Choroid plexus epithelial cell (primary cell): ENCODE measurements around the gene KHSRP.

Source experiments
- DNase-seq: peaks from one replicate; pipeline ENCODE4 v3.0.0-alpha.2; 2010; ENCODE audit warnings: low read depth
- H3K4me3 ChIP-seq: 2 replicates; pipeline ENCODE4 v1.5.1; 2011; ENCODE audit warnings: low read depth, mild to moderate bottlenecking, control low read depth, low read length, moderate library complexity
- TF ChIP-seq, protein P1 (sequence below): conservative IDR thresholded peaks from 2 replicates; pipeline ENCODE4 v1.5.1; 2011; ENCODE audit warnings: low read depth, mild to moderate bottlenecking, control low read depth, inconsistent platforms, low read length, moderate library complexity

KHSRP gene

DNA sequence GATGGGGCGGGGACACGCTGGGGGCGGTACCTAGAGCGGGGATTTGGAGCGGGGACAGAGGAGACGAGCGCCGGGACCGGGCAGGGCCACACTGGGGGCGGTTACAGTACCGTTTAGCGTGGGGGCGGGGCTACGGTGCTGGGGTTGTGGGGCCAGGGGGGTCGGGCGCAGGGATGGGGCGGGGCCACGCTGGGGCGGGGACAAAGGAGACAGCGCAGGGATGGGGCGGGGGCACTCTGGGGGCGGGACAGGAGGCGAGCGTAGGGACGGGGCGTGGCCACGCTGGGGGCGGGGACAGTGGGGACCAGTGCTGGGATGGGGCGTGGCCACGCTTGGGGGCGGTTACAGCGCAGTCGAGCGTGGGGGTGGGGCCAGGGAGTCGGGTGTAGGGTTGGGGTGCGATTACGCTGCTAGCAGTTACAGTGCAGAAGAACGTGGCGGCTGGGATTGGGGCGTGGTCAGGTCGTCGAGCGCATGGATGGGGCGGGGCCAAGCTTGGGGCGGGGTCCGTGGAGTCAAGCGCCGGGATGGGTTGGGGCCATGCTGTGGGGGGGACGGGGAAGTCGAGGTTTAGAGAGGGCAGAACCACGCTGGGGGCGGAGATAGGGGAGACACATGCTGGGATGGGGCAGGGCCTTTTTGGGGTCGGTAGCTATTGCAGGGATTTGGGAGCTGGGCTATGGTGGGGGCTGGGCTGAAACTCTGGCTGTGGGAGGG, 51.4 kb downstream of the KHSRP start:
- H3K4me3 ChIP-seq = peak overlapping the region; percentile 93
- peak; percentile 99 for DNase-seq
- TF ChIP-seq, protein P1, sequence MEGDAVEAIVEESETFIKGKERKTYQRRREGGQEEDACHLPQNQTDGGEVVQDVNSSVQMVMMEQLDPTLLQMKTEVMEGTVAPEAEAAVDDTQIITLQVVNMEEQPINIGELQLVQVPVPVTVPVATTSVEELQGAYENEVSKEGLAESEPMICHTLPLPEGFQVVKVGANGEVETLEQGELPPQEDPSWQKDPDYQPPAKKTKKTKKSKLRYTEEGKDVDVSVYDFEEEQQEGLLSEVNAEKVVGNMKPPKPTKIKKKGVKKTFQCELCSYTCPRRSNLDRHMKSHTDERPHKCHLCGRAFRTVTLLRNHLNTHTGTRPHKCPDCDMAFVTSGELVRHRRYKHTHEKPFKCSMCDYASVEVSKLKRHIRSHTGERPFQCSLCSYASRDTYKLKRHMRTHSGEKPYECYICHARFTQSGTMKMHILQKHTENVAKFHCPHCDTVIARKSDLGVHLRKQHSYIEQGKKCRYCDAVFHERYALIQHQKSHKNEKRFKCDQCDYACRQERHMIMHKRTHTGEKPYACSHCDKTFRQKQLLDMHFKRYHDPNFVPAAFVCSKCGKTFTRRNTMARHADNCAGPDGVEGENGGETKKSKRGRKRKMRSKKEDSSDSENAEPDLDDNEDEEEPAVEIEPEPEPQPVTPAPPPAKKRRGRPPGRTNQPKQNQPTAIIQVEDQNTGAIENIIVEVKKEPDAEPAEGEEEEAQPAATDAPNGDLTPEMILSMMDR = no peak

DNA sequence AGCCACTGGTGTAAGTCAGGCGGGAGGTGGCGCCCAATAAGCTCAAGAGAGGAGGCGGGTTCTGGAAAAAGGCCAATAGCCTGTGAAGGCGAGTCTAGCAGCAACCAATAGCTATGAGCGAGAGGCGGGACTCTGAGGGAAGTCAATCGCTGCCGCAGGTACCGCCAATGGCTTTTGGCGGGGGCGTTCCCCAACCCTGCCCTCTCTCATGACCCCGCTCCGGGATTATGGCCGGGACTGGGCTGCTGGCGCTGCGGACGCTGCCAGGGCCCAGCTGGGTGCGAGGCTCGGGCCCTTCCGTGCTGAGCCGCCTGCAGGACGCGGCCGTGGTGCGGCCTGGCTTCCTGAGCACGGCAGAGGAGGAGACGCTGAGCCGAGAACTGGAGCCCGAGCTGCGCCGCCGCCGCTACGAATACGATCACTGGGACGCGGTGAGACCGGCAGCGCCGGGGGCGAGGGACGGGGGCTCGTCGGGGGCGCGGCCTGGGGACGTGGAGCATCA, 52.0 kb downstream of the KHSRP start, which contains the start of gene ALKBH7:
Gene ALKBH7 (plus strand): TSS at position 201 of the 502 bp plus-strand sequence. CDS start 27 bp downstream, at position 228.
- H3K4me3 ChIP-seq = peak within 1 kb of the TSS; percentile 93
- TF ChIP-seq, protein P1 = peak; percentile 8
- DNase-seq = peak; percentile 100

DNA sequence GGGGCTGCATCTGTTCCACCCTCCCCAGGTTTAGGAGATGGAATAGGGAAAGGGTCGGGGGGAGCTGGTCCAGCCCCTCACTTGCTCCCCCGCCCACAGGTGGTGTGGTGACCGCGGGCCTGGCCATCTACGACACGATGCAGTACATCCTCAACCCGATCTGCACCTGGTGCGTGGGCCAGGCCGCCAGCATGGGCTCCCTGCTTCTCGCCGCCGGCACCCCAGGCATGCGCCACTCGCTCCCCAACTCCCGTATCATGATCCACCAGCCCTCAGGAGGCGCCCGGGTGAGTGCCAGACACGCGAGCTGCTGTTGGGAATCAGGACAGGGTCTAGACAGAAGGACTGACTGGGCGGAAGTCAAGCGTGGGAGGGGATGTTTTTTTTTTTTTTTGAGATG, 60.3 kb downstream of the KHSRP start:
- TF ChIP-seq, protein P1 = no peak
- no peak for DNase-seq
- no peak overlapping the region for H3K4me3 ChIP-seq
